NCI-H2227 (cell line): ENCODE measurements around the gene NGFR.

ENCODE experiments used
- DNase-seq: peaks from one replicate; lab custom pipeline; 2025; ENCODE audit not compliant: unreplicated experiment; lab: John Stamatoyannopoulos, UW

The NGFR gene

DNA sequence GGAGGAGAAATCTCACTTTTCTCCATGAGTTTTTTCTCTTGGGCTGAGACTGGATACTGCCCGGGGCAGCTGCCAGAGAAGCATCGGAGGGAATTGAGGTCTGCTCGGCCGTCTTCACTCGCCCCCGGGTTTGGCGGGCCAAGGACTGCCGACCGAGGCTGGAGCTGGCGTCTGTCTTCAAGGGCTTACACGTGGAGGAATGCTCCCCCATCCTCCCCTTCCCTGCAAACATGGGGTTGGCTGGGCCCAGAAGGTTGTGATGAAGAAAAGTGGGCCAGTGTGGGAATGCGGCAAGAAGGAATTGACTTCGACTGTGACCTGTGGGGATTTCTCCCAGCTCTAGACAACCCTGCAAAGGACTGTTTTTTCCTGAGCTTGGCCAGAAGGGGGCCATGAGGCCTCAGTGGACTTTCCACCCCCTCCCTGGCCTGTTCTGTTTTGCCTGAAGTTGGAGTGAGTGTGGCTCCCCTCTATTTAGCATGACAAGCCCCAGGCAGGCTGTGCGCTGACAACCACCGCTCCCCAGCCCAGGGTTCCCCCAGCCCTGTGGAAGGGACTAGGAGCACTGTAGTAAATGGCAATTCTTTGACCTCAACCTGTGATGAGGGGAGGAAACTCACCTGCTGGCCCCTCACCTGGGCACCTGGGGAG is 19.1 kb downstream of the NGFR start:
- DNase-seq, result no peak

DNA sequence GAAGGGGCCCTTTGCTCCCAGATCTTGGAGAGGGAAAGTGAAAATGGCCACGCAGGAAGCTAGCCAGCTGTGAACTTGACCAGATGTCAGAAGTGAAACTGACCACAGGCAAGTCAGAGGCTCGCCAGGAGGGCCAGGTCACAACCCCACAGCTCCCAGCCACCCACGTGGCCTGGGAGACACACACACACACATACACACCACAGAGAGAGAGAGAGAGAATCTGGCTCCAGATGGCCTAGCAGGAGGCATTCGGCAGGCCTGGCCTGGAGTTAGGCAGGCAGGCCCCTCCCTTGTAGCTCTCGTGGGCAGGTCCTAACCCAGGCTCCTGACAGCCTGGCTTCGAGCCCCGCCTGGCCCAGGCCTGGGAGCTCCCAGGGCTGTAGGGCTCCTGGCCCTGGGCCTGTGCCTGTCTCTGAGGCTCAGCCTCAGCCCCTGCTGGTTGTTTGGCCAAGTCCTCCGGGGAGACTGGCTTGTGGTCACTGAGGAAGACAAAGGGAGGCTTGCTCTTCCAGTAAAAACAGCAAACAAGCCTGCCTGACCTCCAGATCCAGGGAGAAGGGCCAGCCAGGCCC is 20.2 kb downstream of the NGFR start:
- DNase-seq, result peak; percentile 49

DNA sequence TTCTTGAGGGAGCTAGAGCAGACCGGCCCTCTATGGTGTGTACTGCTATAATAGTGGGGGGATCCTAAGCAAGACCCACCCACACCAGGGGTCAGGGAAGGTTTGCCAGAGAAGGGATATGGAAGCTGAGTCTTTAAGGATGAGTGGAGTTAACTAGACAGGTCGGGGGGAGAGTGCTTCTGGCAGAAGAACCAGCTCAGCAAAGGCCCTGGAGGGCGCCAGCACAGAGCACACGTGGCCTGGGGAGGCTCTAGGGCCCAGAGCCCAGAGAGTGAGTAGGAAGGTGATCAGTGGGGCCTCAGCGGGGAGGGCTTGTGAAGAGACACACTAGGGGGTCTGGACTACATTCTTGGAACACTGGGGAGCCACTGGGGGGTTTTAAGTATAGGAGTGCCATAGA is 21.1 kb downstream of the NGFR start:
- DNase-seq, result no peak

DNA sequence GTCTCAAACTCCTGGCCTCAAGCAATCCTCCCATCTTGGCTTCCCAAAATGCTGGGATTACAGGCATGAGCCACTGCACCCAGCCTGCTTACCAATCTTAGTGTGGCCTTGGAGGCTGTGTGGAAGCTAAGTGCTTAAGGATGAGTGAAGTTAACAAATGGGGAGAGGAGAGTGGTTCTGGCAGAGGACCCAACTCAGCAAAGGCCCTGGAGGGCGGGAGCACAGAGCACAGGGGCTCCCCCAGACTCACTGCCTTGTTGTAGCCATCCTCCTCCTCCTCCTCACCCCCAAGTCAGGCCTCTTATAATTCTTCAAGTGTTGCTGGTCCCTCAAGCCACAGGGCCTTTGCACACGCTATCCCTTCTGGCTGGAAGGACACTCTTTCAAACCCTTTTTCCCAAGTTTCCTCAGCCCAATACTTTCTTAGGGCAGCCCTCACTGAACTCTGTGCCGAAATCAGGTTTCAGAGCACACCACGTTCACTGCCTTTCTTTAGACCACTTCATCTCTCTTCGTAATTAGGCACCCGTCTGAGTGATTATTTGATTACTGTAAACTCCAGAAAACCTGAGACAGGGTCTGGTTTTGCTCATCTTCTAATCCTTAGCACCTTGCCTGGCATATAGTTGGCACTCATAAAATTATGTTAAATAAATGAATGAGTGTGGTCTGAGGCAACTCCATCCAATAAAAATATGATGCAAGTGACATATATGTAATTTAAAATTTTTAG is 23.4 kb downstream of the NGFR start:
- DNase-seq, result no peak

DNA sequence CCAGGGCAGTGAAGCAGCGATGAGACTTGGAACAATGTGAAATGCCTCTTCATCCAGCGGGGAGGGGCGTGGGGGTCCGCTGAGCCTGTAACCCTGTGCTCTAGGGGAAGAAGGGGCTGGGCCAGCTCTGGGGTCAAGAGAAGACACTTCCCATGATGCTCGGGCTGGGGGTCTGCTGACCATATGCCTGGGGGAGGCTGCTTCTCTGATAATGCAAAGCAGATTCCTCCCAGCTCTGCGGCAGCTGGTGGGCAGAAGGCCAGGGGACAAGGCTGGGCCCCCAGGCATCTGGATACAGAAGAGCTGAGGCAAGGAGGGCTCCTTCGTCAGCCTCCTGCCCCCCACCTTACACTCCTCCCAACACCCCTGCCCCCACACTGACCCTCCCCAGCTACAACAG is 24.7 kb downstream of the NGFR start:
- DNase-seq, result no peak

DNA sequence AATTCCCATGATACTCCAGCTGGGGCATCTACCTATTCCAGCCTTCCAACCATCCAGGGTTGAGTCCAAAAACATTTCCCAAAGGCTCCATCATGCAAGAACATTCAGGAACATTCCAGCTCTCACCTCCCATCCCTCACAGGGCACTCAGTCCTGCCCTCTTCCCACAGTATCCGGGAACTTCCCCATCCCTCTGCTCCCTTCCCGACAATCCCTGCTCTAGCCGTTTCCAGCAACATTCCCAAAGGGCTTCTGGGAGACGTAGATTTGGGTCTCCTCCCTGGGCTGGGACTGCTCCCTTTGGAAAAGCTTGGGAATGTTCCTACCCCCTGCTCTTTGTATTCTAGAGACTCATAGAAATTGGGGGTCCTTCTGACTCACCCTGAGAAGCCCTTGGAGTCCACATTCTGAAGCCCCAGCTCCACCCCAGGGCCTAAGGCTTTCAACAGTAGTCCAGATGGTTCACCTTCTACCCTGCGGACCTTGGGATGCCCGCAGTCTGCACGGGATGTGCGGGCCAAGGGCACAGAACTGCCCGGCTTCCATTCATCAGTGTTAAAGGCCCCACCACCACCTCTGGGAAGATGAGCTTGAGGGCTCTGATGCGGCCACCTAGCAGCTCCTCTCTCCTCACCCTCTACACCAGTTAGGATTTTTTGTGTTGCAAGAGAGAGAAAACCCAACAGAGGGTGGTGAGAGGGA is 25.4 kb downstream of the NGFR start:
- DNase-seq, result no peak

- DNase-seq, result no peak
Observed at GRCh38 chr17:49521088-49521450, 26.0 kb downstream of the NGFR start.

DNA sequence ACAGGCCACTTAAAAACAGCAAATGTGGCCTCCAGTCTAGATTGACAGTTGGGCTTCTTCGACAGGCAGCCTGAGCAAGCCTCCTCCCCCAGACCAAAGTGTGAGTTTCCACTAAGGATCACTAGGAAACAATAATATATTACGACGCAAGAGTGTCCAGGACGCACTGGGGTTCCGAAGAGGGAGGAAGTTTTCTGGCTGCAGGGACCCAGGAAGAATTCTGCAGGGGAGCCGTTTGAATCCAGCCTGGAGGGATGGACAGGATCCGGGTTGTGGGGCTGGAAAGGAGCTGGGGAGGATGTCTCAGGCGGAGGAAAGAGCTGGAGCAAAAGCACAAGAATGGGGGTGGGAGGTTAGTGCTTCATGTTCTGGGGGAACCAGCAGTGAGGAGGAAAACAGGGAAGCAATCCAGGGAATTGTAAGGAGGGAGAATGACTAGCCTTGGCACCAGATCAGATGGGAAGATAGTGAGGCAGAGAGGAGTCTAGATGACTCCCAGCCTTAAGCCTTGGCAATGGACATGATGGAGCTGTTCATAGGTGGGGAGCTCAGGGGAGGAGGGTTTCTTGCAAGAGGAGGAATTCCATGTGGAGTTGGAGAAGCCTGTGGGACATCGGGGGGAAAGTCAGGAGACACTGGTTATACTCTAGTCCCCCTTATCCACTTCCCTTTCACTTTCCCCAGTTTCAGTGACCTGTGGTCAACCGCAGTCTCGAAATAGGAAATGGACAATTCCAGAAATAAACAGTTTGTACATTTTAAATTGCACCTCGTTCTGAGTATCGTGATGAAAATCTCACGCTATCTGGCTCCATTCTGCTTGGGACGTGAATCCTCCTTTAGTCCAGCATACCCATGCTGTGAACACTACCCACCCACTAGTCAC is 26.6 kb downstream of the NGFR start:
- DNase-seq, result no peak

GRCh38 chr17:49522357-49522890 is 27.3 kb downstream of the NGFR start:
- DNase-seq, result no peak

DNA sequence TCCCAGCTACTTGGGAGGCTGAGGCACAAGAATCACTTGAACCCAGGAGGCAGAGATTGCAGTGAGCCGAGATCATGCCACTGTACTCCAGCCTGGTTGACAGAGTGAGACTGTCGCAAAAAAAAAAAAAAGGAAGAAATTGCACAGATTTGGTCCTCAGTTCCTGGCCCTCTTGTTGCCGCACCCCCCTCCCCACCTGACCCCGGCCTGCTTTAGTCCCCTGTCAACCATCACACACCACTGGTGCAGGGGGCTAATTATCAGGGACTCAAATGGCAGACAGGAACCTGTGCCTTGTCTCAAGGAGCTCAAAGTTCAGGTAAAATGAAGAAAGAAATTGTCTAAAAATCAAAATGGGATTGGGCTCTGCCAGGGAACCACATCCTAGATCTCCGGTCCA is 28.1 kb downstream of the NGFR start:
- DNase-seq, result no peak

DNA sequence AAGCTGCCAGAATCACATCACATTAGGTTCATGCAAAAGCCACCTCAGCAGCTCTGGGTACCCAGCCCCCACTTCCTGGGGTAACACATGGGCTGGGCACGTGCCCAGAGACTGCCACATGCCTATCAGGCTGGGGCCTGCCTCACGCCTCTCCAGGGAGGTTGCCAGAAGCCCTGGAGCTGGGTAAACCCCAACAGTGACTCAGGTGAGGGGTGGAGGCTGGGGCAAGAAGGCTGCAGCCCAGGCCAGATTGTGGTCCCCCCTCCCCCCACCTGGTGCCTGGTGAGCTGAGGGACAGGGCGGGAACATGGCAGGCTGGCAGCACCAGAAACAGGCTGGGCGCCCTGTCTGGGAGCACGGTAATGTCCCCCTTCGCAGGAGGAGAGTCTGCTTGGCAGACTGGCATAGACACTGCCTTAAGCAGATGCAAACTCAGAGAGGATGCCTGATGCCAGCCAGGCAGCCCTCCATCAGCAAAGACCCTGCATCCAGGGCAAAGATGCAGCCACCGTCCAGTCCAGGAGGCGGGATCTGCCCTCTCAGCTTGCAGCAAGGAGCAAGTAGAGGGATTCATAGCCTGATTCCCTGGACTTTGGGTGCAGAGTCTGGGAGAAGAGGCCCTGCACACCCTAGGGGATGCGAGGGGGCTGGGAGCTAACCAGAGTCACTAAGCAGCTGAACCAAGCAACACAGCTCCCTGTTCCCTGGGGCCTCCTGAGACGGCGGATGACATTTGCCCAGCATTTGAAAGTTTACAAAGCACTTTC is 28.8 kb downstream of the NGFR start:
- DNase-seq, result no peak

DNA sequence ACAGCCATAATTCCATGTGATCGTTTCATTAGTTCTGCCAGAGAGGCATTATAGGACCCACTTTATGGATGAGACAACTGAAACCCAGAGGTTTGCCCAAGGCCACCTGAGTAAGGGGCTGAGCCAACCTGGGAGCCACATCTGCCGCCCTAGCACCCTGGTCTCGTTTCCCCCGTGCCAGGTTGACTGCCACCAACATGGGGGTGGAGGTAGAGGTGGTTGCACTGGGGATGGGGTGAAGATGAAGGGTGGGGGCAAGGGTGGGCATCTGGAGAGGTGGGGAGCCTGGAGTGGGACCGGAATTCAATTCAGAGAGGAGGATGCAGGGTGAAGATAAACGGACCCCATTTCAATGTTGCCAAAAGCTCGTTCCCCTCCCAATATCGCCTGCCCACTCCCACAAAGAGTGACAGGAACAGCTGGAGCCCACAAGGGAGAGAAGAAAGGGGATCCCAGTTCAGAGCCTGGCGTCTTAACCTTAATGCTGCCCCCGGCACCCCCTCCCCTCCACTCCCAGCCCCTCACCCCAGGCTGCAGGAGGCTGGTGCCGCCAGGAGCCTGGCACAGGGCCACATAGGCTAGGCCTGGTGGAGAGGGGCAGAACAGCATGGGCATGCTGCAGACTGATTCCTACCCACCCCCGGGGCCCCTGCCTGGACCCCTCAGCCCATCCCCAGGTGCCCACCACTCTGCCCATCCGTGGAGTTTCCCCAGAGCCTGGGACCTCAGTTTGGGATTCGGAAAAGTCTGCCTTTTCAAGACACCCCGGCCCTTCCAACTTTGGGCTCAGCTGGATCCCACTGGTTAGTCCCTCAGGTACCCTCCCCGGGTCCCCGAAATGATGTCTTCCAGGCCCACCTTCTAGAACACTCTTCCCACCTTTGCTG is 29.6 kb downstream of the NGFR start:
- no peak for DNase-seq

- DNase-seq, result no peak
Observed at GRCh38 chr17:49525831-49526741, 31.0 kb downstream of the NGFR start.

- no peak for DNase-seq
Observed at GRCh38 chr17:49527927-49528651, 33.0 kb downstream of the NGFR start.

DNA sequence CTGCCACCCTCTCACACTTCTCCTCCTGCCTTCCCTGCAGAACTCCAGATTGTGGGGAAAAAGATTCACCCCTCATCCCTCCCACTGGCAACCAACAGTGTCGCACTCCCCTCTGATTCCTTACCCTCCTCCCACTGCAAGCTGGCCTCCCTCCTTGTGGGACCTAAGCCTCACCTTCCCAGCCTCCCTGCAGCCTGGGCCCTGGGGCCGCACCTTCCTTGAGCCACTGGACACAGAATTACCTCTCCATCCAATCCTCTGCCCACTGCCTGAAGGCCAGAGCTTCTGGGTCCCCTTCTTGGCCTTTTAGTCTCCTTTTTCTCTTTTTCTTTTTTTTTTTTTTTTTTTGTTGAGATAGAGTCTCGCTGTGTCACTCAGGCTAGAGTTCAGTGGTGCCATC is 33.9 kb downstream of the NGFR start:
- DNase-seq, result no peak

GRCh38 chr17:49530118-49530517 is 35.0 kb downstream of the NGFR start:
- DNase-seq, result no peak

DNA sequence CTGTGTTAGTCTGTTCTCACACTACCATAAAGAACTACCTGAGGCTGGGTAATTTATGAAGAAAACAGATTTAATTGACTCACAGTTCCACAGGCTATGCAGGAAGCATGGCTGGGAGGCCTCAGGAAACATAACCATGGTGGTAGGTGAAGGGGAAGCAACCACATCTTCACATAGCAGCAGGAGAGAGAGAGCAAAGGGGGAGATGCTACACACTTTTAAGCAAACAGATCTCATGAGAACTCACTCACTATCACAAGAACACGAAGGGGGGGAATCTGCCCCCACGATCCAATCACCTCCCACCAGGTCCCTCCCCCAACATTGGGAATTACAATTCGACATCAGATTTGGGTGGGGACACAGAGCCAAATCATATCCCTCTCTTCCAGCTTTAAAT is 48.8 kb downstream of the NGFR start:
- no peak for DNase-seq
